NCI-H2196 (cell line): Measurements from ENCODE around the gene DSCAML1.
"Not testable (repeated sequence)": the region's sequence is repeated elsewhere in the genome, so short reads cannot be mapped to it uniquely, and the experiment has no call there.

Source experiments
- DNase-seq: peaks from one replicate; lab custom pipeline; 2025; ENCODE audit not compliant: unreplicated experiment; lab: John Stamatoyannopoulos, UW

DSCAML1 gene

GRCh38 chr11:117765068-117765467 is 31.9 kb downstream of the DSCAML1 start:
- no peak for DNase-seq

GRCh38 chr11:117763465-117763864 is 33.6 kb downstream of the DSCAML1 start:
- DNase-seq: not testable (repeated sequence)

GRCh38 chr11:117761993-117762392 is 35.0 kb downstream of the DSCAML1 start:
- DNase-seq: no peak

- DNase-seq: no peak
Observed at GRCh38 chr11:117759305-117759704, 37.7 kb downstream of the DSCAML1 start.

- no peak for DNase-seq
Observed at GRCh38 chr11:117754030-117754429, 43.0 kb downstream of the DSCAML1 start.

- no peak for DNase-seq
Observed at GRCh38 chr11:117752721-117753237, 44.2 kb downstream of the DSCAML1 start.

- DNase-seq: no peak
Observed at GRCh38 chr11:117752071-117752470, 44.9 kb downstream of the DSCAML1 start.

GRCh38 chr11:117750916-117751662 is 45.9 kb downstream of the DSCAML1 start:
- no peak for DNase-seq

GRCh38 chr11:117750357-117750756 is 46.7 kb downstream of the DSCAML1 start:
- no peak for DNase-seq

- DNase-seq: no peak
Observed at GRCh38 chr11:117749541-117749910, 47.5 kb downstream of the DSCAML1 start.

GRCh38 chr11:117748771-117749540 is 48.1 kb downstream of the DSCAML1 start:
- no peak for DNase-seq

GRCh38 chr11:117747892-117748291 is 49.1 kb downstream of the DSCAML1 start:
- no peak for DNase-seq

- no peak for DNase-seq
Observed at GRCh38 chr11:117745346-117745745, 51.7 kb downstream of the DSCAML1 start.

- no peak for DNase-seq
Observed at GRCh38 chr11:117744471-117745150, 52.4 kb downstream of the DSCAML1 start.

- DNase-seq: peak; percentile 53
Observed at GRCh38 chr11:117743121-117743815, 53.7 kb downstream of the DSCAML1 start.

GRCh38 chr11:117738246-117738957 is 58.6 kb downstream of the DSCAML1 start:
- no peak for DNase-seq

GRCh38 chr11:117735350-117735977 is 61.6 kb downstream of the DSCAML1 start:
- no peak for DNase-seq

- peak; percentile 70 for DNase-seq
Observed at GRCh38 chr11:117734601-117735024, 62.4 kb downstream of the DSCAML1 start.

- no peak for DNase-seq
Observed at GRCh38 chr11:117733316-117733715, 63.7 kb downstream of the DSCAML1 start.
